Ishikawa (cell line): ENCODE results near the gene GNG8.

Source experiments
- CEBPB ChIP-seq: IDR thresholded peaks from 2 replicates; pipeline ENCODE4 v1.6.1; 2012
- CREB1 ChIP-seq: IDR thresholded peaks from 2 replicates; pipeline ENCODE4 v1.6.1; 2012; ENCODE audit warnings: low read depth
- MAX ChIP-seq: IDR thresholded peaks from 2 replicates; pipeline ENCODE4 v1.6.1; 2012
- NFIC ChIP-seq: IDR thresholded peaks from 2 replicates; pipeline ENCODE4 v1.6.1; 2012
- REST ChIP-seq: IDR thresholded peaks from 2 replicates; pipeline ENCODE4 v1.6.1; 2012; ENCODE audit warnings: low read depth, mild to moderate bottlenecking
- ZBTB7A ChIP-seq: IDR thresholded peaks from 2 replicates; pipeline ENCODE4 v1.6.1; 2012; ENCODE audit warnings: low read depth

- TF ChIP-seq CREB1 (no peak), REST (no peak), ZBTB7A (0 out of 2 replicates have a peak, but pooled peaks have one; percentile 16), CEBPB (no peak), MAX (no peak), NFIC (no peak)
Observed at GRCh38 chr19:46634656-46635218, 1.3 kb downstream of the GNG8 start.
